Endodermal cell (in vitro differentiated cells): ENCODE results near the gene RIT2. TPM values are rescaled to one million over a fixed set of nuclear protein-coding genes. Genes with fewer than 3 reads are reported as not detected.

Source experiments
- DNase-seq: peaks from one replicate; pipeline ENCODE4 v3.0.0-alpha.2; 2017
- H3K27ac ChIP-seq: 2 replicates; pipeline ENCODE4 v1.5.1; 2013; ENCODE audit warnings: mild to moderate bottlenecking, low read depth, low read length, moderate library complexity
- H3K27me3 ChIP-seq: 2 replicates; pipeline ENCODE4 v1.6.1; 2013; ENCODE audit warnings: mild to moderate bottlenecking, low read length, moderate library complexity; ENCODE audit not compliant: insufficient read depth, control insufficient read depth, poor library complexity, severe bottlenecking
- H3K36me3 ChIP-seq: 2 replicates; pipeline ENCODE4 v1.7.0; 2013; ENCODE audit warnings: mild to moderate bottlenecking, low read length, moderate library complexity; ENCODE audit not compliant: control insufficient read depth, insufficient read depth
- H3K4me1 ChIP-seq: one replicate; pipeline ENCODE4 v1.7.0; 2013; ENCODE audit warnings: low read length; ENCODE audit not compliant: control insufficient read depth, insufficient read depth
- H3K4me3 ChIP-seq: 2 replicates; pipeline ENCODE4 v1.5.1; 2013; ENCODE audit warnings: mild to moderate bottlenecking, low read length, moderate library complexity
- H3K9ac ChIP-seq: 2 replicates; pipeline ENCODE4 v1.6.1; 2013; ENCODE audit warnings: mild to moderate bottlenecking, low read length, moderate library complexity; ENCODE audit not compliant: poor library complexity, severe bottlenecking; ENCODE audit errors: extremely low read depth
- H3K9me3 ChIP-seq: 2 replicates; pipeline ENCODE4 v1.6.1; 2013; ENCODE audit warnings: mild to moderate bottlenecking, low read length, moderate library complexity; ENCODE audit not compliant: control insufficient read depth
- H3K27ac Mint-ChIP-seq: 2 replicates; pipeline ENCODE4 v1.8.0; 2020; ENCODE audit warnings: mixed read lengths
- H3K27me3 Mint-ChIP-seq: 2 replicates; pipeline ENCODE4 v1.8.0; 2021; ENCODE audit warnings: mild to moderate bottlenecking, mixed read lengths; ENCODE audit not compliant: insufficient read depth
- H3K36me3 Mint-ChIP-seq: 2 replicates; pipeline ENCODE4 v1.8.0; 2020; ENCODE audit warnings: low read depth, mixed read lengths
- H3K4me1 Mint-ChIP-seq: 2 replicates; pipeline ENCODE4 v1.8.0; 2020; ENCODE audit warnings: mixed read lengths
- H3K4me3 Mint-ChIP-seq: 2 replicates; pipeline ENCODE4 v1.8.0; 2020; ENCODE audit warnings: mild to moderate bottlenecking, moderate library complexity, mixed read lengths
- H3K9me3 Mint-ChIP-seq: 2 replicates; pipeline ENCODE4 v1.8.0; 2020; ENCODE audit warnings: mild to moderate bottlenecking, mixed read lengths
- WGBS, 2 experiments: methylation state at CpG; one replicate each; pipeline versions ENCODE4 v1.1.5 to v1.1.7; 2013; ENCODE audit warnings: missing lambda C conversion rate in 2 of 2, mixed read lengths in 1 of 2; ENCODE audit not compliant: insufficient coverage in 1 of 2, insufficient read length in 1 of 2; 5-methylcytosine and 5-hydroxymethylcytosine counted together
- total RNA-seq, 2 donors: library from RNA; stranded (reverse); fragmentation: NEBNext Ultra II Directional in 1 of 2; extraction: Animal tissue kit (Norgen Biotek cat#: 25700) in 1 of 2; gene quantifications; 2 replicates in 1 of 2; 3 replicates in 1 of 2; pipeline ENCODE4 v1.2.1, GENCODE V29; 2021
- TF ChIP-seq, protein P1 (sequence below): fragments of 200-600 bp; sonication (generic); conservative IDR thresholded peaks from 2 replicates; pipeline ENCODE4 v1.5.0; 2021; ENCODE audit warnings: antibody characterized with exemption, mild to moderate bottlenecking

RIT2 gene
- total RNA-seq, 2 donors from 2014 or later = 0.81 TPM; not detected in 1

DNA sequence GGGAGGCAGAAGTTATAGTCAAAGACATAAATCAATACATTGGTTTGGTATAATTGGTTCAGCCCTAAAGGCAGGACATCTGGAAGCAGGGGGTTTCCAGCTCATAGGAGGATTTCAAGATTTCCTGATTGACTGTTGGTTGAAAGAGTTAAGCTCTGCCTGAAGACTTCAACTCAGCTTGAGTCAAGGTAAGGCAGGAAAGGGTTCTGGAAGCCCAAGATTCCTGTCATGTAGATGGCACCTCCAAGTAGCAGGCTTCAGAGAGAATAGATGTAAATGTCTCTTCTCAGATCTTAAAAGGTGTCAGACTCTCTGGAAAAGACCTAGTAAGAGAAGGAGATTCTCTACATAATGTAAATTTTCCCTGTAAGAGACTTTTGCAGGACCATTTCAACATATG lies 335.3 kb downstream of the RIT2 start:
- Mint-ChIP-seq H3K9me3 (no peaks in the 10 kb centered on the region), H3K4me1 (peaks cover 42% of the 10 kb centered on the region), H3K27ac (no peak overlapping the region), H3K36me3 (no peaks in the 10 kb centered on the region), H3K4me3 (no peak overlapping the region), H3K27me3 (no peaks in the 10 kb centered on the region)
- Histone ChIP-seq H3K27ac (no peak overlapping the region), H3K36me3 (no peaks in the 10 kb centered on the region), H3K4me3 (no peak overlapping the region), H3K9ac (no peak overlapping the region), H3K4me1 (peaks cover 11% of the 10 kb centered on the region), H3K9me3 (no peaks in the 10 kb centered on the region), H3K27me3 (no peaks in the 10 kb centered on the region)
- DNase-seq = peak; percentile 70
- TF ChIP-seq, protein P1, sequence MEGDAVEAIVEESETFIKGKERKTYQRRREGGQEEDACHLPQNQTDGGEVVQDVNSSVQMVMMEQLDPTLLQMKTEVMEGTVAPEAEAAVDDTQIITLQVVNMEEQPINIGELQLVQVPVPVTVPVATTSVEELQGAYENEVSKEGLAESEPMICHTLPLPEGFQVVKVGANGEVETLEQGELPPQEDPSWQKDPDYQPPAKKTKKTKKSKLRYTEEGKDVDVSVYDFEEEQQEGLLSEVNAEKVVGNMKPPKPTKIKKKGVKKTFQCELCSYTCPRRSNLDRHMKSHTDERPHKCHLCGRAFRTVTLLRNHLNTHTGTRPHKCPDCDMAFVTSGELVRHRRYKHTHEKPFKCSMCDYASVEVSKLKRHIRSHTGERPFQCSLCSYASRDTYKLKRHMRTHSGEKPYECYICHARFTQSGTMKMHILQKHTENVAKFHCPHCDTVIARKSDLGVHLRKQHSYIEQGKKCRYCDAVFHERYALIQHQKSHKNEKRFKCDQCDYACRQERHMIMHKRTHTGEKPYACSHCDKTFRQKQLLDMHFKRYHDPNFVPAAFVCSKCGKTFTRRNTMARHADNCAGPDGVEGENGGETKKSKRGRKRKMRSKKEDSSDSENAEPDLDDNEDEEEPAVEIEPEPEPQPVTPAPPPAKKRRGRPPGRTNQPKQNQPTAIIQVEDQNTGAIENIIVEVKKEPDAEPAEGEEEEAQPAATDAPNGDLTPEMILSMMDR = no peak

DNA sequence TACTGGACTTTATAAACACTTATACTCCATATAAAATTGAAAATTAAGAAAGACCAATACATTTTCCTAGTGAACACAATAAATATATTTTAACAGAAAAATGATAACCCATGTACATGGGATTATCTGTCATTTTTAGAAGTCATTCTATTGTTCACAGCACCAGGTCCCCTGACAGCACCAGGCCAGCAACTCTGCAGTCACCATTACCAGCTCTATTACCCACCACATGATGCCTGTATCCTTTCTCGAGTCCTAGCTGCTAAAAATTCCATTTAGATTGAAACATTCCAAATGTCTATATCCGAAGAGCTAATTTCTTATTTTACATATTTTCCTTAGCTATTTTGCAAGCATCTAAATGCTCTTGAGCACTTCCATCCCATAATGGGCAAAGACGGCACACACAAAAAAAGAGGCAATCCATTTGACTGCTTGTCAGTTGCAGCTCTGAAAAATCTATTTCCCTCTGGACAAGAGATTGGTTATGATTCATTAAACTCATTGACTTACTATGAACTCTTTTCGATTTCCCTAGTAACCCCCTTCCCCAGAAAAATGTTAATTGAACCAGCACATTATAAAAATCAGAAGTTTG lies 336.9 kb downstream of the RIT2 start:
- H3K9ac ChIP-seq = no peak overlapping the region
- Mint-ChIP-seq H3K27me3 (no peaks in the 10 kb centered on the region), H3K4me1 (peaks cover 48% of the 10 kb centered on the region)

DNA sequence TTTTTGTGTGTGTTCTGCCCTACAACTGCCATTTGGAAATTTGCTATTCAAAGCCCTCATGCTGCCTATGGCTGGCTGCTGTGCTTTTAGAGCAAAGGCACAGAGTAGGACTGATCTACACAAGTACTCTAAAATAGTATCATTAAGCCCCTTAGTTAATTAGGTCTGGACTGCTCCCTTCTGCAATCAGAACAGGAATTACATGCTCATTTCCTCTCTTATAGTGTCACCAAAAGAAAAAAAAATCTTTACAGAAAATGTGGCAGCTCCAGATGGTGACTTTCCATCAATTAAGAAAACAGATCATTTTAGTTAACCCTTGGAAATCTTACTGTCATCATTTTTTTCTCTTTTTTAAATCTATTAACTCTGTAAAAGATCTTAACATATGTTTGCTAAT lies 337.5 kb downstream of the RIT2 start:
- Histone ChIP-seq H3K9me3 (no peaks in the 10 kb centered on the region), H3K27me3 (no peaks in the 10 kb centered on the region), H3K4me1 (peaks cover 16% of the 10 kb centered on the region), H3K27ac (no peak overlapping the region), H3K4me3 (no peak overlapping the region), H3K36me3 (no peaks in the 10 kb centered on the region), H3K9ac (no peak overlapping the region)
- TF ChIP-seq, protein P1 = no peak
- H3K4me1 Mint-ChIP-seq = peaks cover 53% of the 10 kb centered on the region
- no peak for DNase-seq
- no peak overlapping the region for H3K4me3 Mint-ChIP-seq
- H3K36me3 Mint-ChIP-seq = no peaks in the 10 kb centered on the region
- H3K27me3 Mint-ChIP-seq = no peaks in the 10 kb centered on the region
- H3K27ac Mint-ChIP-seq = no peak overlapping the region
- no peaks in the 10 kb centered on the region for H3K9me3 Mint-ChIP-seq

More for the DNA sequence above, 336.9 kb downstream of the RIT2 start:
- no peak for DNase-seq
- H3K27ac ChIP-seq = no peak overlapping the region
- H3K27me3 ChIP-seq = no peaks in the 10 kb centered on the region
- Mint-ChIP-seq H3K9me3 (no peaks in the 10 kb centered on the region), H3K27ac (peak overlapping the region; percentile 44), H3K36me3 (no peaks in the 10 kb centered on the region), H3K4me3 (no peak overlapping the region)
- no peak overlapping the region for H3K4me3 ChIP-seq
- no peaks in the 10 kb centered on the region for H3K9me3 ChIP-seq
- WGBS, 2 experiments = 0 to 57% methylated on average over 1 to 4 of the region's 4 CpGs
- TF ChIP-seq, protein P1 = no peak
- no peaks in the 10 kb centered on the region for H3K36me3 ChIP-seq
- H3K4me1 ChIP-seq = peaks cover 16% of the 10 kb centered on the region
